Activated naive CD4-positive, alpha-beta T cell treated with Interleukin-2 at 50 U/mL for 16 hours (primary cell): ENCODE results near the gene ASB15.
"Not testable (repeated sequence)": the region's sequence is repeated elsewhere in the genome, so short reads cannot be mapped to it uniquely, and the experiment has no call there.

Source experiments
- DNase-seq: peaks from one replicate; pipeline ENCODE4 v3.0.0-alpha.2; 2020

The ASB15 gene

DNA sequence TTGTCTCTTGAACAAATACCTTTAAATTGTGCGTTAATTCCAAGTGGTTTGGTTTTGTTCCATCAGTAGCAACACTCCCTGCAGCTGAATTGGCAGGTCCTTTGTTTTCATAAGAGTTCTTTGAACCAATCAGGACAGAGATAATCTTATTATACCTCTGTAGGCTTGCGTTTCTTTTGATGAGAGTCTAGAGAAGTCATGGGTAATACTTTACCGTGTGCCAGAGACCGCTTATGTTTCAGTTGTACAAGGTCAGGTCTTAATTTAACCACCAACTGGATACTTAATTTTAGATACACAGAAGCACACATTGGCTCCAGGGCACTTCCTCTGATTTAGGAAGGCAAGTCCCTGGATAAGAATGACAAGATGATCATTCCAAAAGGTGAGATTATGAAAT is at the start of gene ASB15:
TSS of gene ASB15 (plus strand) at position 292 of the 400 bp plus-strand sequence. CDS start 12,682 bp downstream, outside the sequence.
- no peak for DNase-seq

DNA sequence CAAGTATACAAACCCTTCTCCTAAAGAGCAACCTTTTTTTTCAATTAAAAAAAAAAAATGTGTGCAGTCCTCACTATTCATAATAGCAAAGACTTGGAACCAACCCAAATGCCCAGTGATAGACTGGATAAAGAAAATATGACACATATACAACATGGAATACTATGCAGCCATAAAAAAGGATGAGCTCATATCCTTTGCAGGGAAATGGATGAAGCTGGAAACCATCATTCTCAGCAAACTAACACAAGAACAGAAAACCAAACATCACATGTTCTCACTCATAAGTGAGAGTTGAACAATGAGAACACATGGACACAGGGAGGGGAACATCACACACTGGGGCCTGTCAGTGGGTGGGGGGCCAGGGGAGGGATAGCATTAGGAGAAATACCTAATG is 49.5 kb upstream of the ASB15 start:
- not testable (repeated sequence) for DNase-seq

DNA sequence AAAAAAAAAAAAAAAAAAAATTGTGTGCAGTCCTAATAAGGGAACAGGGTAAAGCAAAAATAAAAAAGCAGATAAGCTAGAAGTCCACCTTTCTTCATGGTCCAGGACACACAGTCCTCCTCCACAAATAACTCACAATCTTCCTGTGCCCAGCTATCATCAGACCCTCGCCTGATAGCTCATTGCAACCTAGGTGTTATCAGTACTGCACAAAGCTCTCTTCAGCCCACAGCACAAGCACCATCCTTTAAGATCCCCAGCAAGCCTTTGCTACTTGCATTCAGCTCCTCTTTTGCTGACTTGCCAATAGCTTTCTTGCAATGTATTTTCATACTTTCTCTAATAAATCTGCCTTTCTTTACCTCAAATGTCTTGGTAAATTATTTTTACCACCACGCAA is 49.0 kb upstream of the ASB15 start:
- DNase-seq = no peak

DNA sequence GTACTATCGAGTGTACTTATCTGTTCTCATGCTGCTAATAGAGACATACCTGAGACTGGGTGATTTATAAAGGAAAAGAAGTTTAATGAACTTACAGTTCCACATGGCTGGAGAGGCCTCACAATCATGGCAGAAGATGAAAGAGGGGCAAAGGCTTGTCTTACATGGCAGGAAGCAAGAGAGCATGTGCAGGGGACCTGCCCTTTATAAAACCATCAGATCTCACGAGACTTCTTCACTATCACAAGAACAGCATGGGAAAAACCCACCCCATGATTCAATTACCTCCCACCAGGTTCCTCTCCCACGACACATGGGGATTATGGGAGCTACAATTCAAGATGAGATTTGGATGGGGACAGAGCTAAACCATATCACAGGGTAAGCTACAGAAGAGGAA is 48.5 kb upstream of the ASB15 start:
- no peak for DNase-seq

DNA sequence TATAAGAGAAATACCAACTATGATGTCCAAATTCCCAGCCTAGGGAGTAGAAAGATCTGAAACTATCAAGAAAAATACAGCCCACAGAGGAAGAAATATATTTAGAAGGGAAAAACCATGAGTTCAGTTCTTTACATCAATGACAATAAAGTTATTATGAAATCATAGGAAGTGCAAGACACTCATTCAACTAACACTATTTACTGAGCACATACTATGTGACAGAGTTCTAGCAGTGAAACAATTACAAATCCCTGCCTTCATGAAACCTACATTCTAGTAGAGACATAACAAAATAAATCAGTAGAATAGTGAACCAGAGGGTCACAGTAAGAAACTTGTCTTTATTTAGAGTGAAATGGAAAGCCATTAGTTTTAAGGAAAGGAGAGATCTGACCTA is 46.1 kb upstream of the ASB15 start:
- no peak for DNase-seq

DNA sequence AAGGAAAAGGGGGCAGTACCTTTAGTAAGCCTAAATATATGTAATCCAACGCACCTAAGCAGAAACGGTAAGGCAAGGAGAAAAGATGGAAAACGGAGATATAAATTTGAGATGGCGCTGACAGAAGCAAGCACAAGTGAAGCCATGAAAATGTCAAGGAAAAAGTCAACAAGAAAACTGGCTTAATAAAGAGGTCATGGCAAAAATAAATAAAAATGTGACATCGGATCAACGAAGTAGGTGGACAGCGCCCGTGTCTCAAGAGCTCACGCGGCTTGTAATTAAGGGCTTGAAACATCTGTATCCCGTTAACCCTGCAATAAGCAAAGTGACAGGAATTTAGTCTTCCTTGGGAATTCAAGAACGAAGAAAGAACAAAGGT is 44.6 kb upstream of the ASB15 start:
- no peak for DNase-seq

DNA sequence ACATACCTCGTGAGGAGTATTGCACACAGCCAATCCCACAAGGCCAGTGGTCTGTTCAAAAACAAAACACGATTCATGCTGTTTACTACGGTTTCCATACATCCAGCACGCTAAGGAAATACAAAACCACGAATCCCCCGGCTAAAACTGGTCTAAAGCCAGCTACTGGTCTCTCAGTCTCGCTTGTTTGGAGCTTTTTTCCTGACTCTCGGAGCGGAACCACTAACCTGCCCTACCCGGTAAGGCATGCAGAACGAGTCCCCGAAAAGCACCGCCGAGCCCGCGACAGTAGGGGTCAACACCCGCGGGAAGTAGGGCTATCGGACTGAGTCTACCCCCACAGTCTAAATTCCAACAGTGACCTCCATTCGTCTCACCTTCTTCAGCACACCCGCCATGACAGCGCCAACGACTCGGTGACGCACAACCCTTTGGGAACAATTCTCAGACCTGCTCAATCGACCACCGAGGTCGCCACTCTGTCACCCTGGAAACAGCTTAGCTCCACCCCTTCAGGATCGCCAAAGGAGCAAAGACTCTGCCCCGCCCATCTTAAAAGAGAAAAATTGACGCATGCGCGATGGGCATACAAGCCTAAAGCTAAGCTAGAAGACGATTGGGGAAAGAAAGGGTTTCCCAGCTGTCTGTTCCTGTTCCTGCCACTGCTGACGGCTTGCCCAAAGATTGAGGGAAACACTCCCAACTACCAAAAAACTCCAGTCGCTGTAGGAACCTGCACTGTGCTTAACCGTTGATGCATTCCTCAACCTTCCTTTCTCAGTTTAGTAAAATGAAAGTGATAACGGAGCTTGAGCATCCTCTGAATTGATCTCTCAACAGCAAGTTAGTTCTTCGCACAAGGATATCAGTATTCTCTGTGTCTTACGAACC is 44.0 kb upstream of the ASB15 start, which contains the start of gene NDUFA5:
TSS of gene NDUFA5 (minus strand) at position 421 of the 891 bp plus-strand sequence. CDS start at position 398, 23 bp downstream.
- peak; percentile 96 for DNase-seq

DNA sequence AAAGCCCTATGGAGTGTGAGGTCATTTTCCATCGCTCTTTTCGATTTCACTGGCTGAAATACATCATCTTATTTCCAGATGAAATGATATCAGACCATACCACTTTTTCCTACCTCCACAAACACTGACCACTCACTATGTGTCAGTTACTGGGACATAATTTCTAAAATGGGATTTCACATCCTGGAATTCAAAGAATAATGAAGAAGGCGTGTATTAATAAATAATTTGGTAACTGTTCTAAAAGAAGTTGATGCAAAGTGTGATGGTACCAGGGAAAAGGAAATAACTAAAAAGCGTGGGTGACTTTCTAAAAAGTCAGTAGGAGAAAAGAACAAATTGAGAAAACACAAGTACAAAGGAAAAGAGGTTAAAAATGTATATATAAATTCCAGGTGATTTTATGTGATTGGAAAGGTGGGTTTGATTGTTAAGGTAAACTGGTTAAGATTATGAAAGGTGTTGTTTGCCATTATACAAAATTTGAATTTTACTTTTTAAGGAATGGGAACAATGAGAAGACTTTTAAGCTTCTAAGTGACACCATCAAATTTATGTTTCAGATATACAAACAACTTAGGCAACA is 43.2 kb upstream of the ASB15 start:
- DNase-seq = no peak

DNA sequence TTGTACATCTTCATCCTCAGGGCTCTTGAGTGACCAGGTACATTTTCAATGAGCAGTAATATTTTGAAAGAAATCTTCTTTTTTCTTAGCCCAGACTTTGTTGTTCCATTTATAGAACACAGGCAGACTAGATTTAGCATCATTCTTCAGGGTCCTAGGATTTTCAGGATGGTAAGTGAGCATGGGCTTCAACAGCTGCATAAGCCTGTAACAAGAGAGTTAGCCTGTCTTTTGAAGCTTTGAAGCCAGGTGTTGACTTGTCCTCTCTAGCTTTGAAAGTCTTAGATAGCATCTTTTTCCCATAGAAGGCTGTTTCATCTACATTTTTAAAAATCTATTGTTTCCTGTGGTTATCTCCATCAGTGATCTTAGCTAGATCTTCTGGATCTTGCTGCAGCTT is 39.5 kb upstream of the ASB15 start:
- no peak for DNase-seq

DNA sequence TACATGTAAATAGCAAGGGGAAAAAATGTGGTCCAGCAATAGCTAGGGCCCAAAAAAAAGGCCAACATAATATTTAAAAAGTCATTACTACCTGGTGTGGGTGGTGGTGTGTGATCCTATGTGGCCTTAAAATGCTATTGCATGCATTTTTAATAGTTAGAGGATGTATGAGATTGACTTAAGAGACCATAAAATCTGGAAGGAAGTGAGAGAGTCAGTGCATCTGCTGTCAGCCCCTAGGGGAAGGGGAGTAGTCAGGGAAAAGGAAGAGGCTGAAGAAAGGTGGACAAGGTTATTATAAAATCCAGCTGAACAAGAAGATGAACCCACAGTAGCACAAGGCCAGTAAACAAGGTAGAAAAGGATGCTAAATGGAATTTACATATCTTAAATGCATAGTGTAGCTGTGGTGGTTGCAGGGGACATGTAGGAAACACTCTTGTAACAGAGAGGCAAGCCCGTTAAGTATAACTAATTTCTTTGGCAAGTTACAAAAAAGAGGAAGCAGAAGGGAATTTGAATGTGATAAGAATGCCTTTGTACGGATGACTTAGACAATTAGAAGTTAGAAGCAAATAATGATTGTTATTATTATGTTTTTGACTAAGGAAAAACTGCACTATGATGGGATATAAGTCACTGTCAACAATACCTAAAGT is 32.1 kb upstream of the ASB15 start:
- DNase-seq = no peak

DNA sequence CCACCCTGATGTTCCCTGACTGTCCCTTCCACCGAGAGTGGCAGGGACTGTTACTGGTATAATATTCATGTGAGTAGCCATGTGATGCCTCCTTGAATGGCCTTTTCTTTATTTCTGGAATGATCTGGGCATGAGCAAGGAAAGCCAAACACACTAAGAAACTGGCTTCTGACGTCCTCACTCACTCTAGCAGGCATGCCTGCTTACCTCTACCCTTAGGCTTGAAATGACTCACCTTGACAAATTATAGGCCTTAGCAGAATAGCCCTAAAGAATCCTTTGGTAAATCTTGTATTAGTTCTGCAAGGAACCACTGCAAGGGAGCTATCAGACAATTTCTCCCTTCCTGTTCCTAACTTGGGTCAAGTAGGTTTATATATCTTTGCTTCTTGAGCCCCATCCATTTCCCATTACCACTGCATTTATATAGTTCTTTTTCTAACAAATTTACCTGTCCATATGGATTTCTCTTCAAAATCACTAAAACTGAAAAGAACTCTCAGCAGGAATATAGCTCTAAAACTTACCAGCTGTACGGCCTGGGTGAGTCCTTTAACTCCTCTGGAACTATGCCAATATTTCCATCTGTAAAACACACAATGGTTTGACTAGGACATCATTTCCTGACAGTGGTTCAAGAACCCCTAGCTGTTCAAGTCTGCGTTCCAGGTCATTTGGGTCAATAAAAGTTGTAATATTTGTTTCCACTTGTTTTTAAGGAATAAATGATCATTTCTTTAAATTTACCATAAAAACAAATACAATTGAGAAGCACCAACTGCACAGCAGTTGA is 31.0 kb upstream of the ASB15 start:
- no peak for DNase-seq

DNA sequence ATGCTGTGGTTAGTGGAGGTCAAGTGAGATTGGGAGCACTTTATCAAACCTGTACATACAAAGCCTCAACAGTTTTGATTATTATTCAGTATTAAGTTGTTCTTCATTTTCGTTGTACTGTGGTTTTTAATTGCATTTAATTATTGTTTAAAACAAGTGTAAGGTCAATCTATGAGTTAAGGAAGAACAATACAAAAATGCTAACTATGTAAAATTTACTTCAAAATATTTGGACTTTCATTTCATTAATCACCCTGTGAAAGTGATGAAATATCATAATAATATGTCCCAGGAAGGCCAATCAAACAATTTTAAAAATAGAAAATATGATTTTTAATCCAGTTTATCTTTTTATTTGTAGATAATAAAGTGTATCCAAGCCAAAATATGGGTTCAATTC is 30.4 kb upstream of the ASB15 start:
- DNase-seq = no peak

DNA sequence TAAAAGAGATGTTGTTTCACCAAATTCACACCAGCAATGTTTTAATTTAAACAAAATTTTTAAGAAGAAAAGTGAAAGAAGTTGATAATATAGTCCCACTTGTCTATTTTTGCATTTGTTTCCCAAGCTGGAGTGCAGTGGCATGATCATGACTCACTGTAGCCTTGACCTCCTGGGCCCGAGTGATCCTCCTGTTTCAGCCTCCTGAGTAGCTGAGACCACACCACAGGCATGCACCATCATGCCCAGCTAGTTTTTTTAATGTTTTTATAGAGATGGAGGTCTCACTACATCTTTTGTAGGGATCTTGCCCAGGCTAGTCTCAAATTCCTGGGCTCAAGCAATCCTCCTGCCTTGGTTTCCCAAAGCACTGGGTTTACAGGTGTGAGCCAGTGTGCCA is 29.9 kb upstream of the ASB15 start:
- DNase-seq = no peak

DNA sequence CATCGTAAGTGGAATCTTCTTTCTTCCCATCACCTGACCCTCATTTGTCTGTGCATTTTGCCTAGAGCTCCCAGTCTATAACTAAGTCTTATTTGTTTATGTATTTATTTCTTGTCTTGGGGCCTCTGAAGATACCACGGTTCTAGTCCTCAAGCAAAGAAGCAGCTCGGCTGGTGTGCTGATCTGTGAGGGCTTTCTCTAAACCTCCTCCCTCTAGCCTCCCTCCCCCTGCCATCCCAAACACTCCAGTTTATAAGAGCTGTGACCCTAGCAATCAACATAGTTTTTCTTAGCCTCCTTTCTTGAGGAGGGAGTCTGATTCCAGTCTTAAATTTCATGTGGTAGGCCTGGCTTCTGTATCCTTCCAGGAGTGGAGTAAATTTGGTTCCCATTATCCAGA is 28.3 kb upstream of the ASB15 start:
- no peak for DNase-seq

DNA sequence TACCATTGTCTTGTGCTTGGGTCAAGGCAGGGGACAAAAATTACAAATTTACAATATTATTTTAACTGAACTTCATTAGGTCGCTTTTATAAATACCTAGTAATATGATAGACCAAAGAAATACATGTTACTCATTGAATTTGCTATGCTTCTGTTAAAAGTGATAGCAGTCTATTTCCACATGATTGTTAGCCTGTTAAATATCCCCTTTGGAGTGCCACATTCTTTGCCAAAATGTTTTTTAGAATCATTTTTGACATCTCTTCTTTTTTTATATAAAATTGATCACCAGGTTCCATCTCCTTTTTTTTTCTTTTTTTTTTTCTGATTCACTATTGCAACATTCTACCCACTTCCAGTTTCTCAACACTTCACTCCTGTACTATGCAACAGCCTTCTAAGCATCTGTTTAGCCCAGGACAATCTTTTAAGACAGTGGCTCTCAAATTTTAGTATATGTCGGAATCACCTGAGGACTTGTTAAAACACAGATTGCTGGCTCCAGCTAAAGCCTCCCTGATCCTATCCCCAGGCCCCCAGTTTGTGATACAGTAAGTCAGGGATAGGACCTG is 27.6 kb upstream of the ASB15 start:
- DNase-seq = no peak

DNA sequence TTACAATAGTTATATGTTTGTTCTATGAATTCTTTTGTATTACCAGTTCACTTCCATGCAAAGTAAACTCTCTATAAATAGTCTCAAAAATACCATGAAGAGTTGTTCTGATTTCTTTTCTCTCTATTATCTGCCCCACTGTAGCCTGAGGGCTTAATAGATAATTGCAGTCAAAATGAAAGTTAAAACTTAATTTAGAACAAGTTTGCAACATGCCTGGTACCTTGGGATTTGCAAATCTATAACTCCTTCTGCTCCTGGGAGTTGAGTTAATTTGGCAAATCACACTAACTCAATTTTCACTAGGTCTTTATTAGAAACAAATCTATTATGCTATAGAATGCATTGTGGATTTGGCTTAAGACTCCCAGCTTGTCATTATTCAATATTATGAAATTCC is 22.2 kb upstream of the ASB15 start:
- no peak for DNase-seq

DNA sequence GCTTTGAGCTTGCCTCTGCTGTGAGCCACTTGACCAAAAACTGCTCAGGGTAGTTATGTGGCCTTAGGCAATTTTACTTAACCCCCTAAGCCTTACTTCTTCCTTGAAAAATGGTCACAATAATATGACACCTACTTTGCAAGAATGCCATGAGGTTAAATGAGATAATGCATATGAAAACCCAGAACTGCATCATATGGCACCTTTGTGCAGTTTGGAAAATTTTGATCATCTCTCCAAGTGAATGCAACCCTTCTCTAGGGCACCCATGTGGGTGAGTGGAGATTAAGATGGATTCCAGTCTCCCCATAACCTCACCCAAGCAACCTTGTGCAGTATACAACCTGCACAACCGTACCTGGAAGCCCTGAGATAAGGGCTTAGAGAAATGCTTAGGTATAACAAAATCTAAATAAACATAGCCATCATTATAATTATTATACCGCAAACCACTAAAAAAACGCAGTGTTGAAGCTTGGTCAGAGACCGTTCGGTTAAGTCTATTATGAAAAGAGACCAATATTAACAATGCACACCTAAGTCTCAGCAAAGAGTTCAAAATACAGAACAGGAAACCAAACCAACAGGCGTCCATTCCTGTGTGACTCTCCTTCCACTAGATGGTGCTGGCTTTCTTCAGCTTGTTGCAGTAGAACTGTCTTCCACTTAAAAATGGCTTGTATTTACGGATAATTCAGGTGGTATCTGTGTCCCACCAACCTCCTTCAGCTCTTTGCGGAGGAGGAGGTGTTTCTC is 21.0 kb upstream of the ASB15 start:
- no peak for DNase-seq

DNA sequence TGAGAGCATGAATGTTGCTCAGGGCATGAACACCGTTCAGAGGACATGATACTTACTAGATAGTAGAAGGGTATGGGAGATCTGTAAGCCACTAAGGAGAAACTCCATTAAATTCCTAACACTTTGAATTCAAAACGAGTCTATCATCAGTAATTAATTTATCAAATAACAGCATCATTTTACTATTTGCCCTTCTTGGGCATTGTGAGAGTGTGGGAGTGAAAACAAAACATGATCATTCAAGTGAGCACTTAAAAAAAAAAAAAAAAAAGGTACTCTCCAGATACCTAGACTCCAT is 20.5 kb upstream of the ASB15 start:
- DNase-seq = no peak

DNA sequence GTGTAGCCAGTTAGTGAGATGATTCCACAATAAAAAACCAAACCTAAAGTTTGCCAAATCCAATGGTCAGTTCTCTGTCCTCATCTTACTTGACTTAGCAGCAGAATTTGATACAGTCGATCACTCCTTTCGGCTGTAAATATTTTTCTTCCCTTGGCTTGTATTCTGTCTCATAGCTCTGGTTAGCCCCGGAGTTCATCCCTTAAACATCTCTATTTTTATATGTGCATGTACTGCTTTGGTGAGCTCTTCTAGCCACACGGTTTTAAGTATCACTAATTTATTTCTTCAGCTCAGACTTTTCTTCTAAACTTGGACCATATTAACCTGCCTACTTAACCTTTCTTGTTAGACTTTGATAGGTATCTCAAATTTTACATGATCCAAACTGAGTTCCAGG is 17.8 kb upstream of the ASB15 start:
- DNase-seq = no peak

DNA sequence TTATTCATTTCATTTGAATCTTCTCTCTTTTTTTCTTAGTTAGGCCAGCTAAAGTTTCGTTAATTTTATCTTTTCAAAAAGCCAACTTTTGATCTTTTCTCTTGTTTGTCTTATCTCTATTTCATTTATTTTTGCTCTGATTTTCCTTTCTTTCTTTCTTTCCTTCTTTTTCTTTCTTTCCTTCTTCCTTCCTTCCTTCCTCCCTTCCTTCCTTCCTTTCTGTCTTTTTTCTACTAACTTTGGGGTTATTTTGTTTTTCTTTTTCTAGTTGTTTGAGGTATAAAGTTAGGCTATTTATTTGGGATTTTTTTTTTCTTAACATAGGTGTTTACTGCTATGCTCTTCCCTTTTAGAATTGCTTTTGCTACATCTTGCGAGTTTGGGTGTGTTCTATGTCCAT is 13.2 kb upstream of the ASB15 start:
- DNase-seq = no peak

DNA sequence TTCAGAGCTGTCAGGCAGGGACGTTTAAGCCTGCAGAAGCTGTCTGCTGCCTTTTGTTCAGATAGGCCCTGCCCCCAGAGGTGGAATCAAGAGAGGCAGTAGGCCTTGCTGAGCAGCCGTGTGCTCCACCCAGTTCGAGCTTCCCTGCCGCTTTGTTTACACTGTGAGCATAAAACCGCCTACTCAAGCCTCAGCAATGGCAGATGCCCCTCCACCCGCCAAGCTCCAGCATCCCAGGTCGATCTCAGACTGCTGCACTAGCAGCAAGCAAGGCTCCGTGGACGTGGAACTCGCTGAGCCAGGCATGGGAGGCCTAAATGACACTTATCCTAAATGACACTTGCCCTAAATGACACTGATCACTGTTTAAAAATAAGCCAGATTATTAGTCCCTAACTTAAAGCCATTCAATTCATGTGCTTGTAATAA is 6.8 kb upstream of the ASB15 start:
- no peak for DNase-seq

DNA sequence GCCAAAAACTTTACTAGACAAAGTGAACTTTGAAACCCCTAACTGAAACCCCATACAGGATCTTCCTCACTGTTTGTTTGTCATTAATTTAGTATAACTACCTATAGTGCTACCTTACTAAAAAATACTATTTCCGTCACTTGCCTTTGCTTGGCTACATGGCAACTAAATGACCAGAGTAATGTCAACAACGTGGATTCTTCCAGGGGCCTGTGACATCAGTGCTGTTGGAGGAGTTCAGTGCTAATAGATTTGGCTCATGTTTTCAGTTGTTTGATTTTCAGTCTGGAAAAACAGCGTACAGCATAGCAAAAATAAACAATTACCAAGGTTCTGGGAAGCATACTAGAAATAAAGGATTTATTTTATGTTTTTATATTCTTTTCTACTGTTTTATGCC is 3.0 kb upstream of the ASB15 start:
- no peak for DNase-seq
